ENCODE results near the gene POLR2E. TPM values are rescaled to one million over a fixed set of nuclear protein-coding genes. Genes with fewer than 3 reads are reported as not detected.

The POLR2E gene
- total RNA-seq, 4 donors from 2014 or later: 117 to 228 (median 150) TPM

DNA sequence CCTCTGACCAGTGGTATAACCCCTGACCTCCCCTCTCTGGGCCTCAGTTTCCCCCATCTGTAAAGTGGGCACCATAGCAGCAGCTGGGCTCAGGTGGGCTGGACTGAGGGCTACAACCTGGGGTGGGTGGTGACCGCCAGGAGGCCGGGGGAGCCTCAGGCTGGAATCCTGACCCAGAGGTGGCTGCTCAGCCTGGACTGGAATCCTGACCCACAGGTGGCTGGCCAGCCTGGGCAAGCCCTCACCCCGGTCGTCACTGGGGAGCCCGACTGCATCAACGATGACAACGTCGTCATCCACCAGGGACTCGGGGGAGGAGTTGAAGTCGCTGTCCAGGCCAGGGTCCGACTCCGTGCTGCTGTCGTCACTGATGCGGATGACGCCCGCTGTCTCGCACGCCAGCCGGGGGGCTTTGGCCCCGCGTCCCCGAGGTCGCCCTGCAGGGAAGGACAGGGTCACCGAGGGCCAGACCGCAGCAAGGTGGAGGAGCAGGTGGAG, 18.9 kb upstream of the POLR2E start:
- ATAC-seq: no peak
- H3K27ac ChIP-seq: peak overlapping the region; percentile 23 to 84 (median 78)
- H3K4me1 ChIP-seq: peaks cover 0 to 29% (median 17%) of the 10 kb centered on the region in 3 donors
- TF ChIP-seq POLR2AphosphoS5 (IDR thresholded peaks at IDR 0.05): no peak
- no peak for TF ChIP-seq EP300 (IDR thresholded peaks at IDR 0.05)
- TF ChIP-seq, protein P1, sequence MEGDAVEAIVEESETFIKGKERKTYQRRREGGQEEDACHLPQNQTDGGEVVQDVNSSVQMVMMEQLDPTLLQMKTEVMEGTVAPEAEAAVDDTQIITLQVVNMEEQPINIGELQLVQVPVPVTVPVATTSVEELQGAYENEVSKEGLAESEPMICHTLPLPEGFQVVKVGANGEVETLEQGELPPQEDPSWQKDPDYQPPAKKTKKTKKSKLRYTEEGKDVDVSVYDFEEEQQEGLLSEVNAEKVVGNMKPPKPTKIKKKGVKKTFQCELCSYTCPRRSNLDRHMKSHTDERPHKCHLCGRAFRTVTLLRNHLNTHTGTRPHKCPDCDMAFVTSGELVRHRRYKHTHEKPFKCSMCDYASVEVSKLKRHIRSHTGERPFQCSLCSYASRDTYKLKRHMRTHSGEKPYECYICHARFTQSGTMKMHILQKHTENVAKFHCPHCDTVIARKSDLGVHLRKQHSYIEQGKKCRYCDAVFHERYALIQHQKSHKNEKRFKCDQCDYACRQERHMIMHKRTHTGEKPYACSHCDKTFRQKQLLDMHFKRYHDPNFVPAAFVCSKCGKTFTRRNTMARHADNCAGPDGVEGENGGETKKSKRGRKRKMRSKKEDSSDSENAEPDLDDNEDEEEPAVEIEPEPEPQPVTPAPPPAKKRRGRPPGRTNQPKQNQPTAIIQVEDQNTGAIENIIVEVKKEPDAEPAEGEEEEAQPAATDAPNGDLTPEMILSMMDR (IDR thresholded peaks at IDR 0.05): no peak
- no peak for TF ChIP-seq POLR2A (IDR thresholded peaks at IDR 0.05)
- no peaks in the 10 kb centered on the region for H3K9me3 ChIP-seq
- no peak overlapping the region for H3K4me3 ChIP-seq
- no CpG with 5 or more reads among the region's 25 CpGs for WGBS, 2 donors (ENCODE audit: low coverage in 1 of 2)
- peaks cover 0 to 95% of the 10 kb centered on the region in 2 donors for H3K36me3 ChIP-seq
- H3K27me3 ChIP-seq: no peaks in the 10 kb centered on the region

GRCh38 chr19:1113030-1113985, 18.1 kb upstream of the POLR2E start:
- H3K4me3 ChIP-seq: peak overlapping the region in 1 of 2 donors; percentile 20
- H3K27ac ChIP-seq: peak overlapping the region; percentile 23 to 84 (median 78)
- peaks cover 0 to 95% of the 10 kb centered on the region in 2 donors for H3K36me3 ChIP-seq
- peaks cover 0 to 29% (median 17%) of the 10 kb centered on the region in 3 donors for H3K4me1 ChIP-seq
- peak; percentile 92 for ATAC-seq
- WGBS, 2 donors (ENCODE audit: low coverage in 1 of 2): no CpG with 5 or more reads among the region's 44 CpGs
- H3K27me3 ChIP-seq: no peaks in the 10 kb centered on the region
- TF ChIP-seq, protein P1 (IDR thresholded peaks at IDR 0.05): peak in 3 of 4 experiments; percentile 90 to 100 (median 92)
- TF ChIP-seq EP300 (IDR thresholded peaks at IDR 0.05) (no peak), POLR2AphosphoS5 (IDR thresholded peaks at IDR 0.05) (peak; percentile 70)
- no peaks in the 10 kb centered on the region for H3K9me3 ChIP-seq

GRCh38 chr19:1112268-1113029, 17.3 kb upstream of the POLR2E start:
- WGBS, 2 donors (ENCODE audit: low coverage in 1 of 2): no CpG with 5 or more reads among the region's 71 CpGs
- Histone ChIP-seq H3K9me3 (no peaks in the 10 kb centered on the region), H3K27me3 (no peaks in the 10 kb centered on the region), H3K4me1 (peaks cover 0 to 34% (median 17%) of the 10 kb centered on the region in 3 donors), H3K27ac (peak overlapping the region; percentile 10 to 84 (median 78)), H3K36me3 (peaks cover 0 to 95% of the 10 kb centered on the region in 2 donors), H3K4me3 (no peak overlapping the region)
- TF ChIP-seq, protein P1 (IDR thresholded peaks at IDR 0.05): no peak
- TF ChIP-seq POLR2A (IDR thresholded peaks at IDR 0.05) (no peak), EP300 (IDR thresholded peaks at IDR 0.05) (no peak), POLR2AphosphoS5 (IDR thresholded peaks at IDR 0.05) (peak; percentile 15)
- peak; percentile 14 for ATAC-seq

- TF ChIP-seq POLR2A (IDR thresholded peaks at IDR 0.05) (no peak), EP300 (IDR thresholded peaks at IDR 0.05) (no peak), POLR2AphosphoS5 (IDR thresholded peaks at IDR 0.05) (no peak)
- TF ChIP-seq, protein P1 (IDR thresholded peaks at IDR 0.05): no peak
- H3K4me1 ChIP-seq: peaks cover 0 to 41% (median 17%) of the 10 kb centered on the region in 3 donors
- no peak overlapping the region for H3K4me3 ChIP-seq
- ATAC-seq: no peak
- H3K27ac ChIP-seq: peak overlapping the region in 3 of 4 donors; percentile 77 to 84 (median 78)
- no CpG with 5 or more reads among the region's 18 CpGs for WGBS, 2 donors (ENCODE audit: low coverage in 1 of 2)
- no peaks in the 10 kb centered on the region for H3K27me3 ChIP-seq
- H3K36me3 ChIP-seq: peaks cover 0 to 95% of the 10 kb centered on the region in 2 donors
- H3K9me3 ChIP-seq: no peaks in the 10 kb centered on the region
These were observed 16.6 kb upstream of the POLR2E start for GRCh38 chr19:1111641-1112267.
